Effector CD4-positive, alpha-beta T cell (primary cell): ENCODE data around the gene PCDH7.

ENCODE experiments used
- DNase-seq: peaks from one replicate; pipeline ENCODE4 v3.0.0-alpha.2; 2020

PCDH7 gene

DNA sequence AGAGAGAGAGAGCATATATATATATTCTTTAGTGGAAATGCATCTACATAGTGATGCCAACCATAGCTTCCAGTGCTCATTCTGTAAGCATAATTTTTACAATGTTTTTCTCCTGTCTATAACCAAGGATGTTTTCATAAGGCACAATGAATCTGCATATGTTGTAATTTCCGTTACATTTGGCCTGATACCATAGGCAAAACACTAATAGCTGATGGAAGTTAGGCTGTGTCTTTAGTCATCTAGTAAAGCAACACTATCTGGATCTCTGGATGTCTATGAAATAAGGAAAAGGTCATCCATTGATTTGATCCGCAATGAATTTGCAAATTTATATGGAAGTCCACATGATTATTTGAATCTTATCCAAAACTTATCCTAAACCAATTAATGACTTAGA, 8.1 kb downstream of the PCDH7 start:
- DNase-seq = no peak

DNA sequence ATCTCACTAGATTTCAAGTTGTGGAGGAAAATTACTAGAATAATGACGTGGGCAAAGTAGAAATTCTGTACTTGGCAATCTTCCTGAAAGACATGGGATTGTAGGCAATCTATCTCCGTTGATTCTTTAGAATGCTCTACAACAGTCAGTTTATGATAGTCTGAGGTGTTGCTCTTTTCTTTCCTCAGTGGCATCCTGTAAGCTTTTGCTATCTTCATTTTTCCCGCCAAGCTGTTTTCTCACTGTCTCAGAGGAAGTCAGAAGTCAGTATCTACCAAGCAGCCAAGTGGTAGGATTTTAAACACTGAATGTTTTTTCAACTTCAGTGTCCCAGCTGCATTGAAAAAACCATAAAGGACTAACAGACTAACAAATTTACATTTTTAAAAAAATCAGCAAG, 23.7 kb downstream of the PCDH7 start:
- DNase-seq = no peak

DNA sequence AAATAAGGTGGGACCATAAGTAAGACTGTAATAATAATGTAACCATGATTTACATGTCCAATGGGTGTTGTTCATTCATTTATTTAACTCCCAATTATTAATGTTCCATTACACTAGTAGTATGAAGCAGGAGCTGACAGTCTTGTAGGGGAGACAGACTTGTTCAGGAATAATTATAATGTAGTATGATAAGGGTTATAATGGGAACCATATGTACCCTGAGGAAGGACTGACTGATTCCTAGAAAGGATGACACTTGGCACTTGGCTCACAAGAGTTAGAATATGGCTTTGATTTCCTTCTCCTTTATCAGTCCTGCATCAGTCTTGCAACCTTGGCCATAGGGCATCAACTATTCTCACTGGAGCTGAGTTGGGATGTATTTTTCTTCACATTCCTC, 24.2 kb downstream of the PCDH7 start:
- no peak for DNase-seq

DNA sequence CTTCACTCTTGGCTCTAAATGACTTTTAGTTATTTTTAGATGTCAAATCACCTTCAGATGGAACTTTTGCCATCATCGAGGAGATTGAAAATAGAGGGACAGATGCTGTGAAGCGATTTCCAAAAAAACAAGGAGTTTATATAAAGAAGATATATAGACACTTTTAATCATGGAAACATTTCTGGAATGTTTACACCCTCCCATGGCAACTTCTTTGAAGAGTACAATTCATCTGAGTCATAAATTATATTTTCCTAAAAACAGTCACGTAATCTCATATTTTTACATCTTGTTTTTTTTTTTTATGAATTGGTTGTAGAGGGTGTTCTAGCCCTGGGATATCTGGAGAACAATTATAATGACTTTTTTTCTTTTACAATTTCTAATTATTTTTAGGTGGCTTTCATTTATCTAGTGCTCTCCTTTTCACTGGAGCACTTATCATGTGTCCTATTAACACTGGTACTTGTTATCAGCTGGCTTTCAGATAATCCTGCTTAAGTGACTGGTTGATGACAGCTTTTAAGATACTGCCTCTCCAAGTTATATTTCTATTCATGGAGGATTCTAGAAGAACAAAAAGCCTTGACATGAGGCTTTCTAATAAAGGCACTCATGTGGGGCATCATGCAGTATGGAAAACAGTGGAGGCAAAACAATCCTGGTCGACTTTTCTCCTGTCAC, 24.9 kb downstream of the PCDH7 start:
- no peak for DNase-seq

DNA sequence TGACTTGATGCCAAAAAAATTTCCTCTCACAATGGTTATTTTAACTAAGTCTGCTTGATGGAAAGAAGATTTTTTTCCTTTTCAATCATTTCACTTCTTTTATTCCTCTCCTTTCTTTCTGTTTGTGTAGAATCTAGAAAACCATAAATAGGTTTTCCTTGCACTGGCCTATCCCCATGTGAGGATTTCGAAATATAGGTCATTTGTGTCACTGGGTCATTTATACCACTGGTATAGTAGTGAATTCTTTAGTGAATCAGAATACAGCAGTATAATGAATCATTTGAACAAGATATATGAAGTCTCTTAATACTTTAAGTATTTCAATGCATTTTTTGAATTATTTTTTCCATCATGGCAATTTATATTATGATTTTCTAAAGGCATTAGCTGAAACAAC, 26.6 kb downstream of the PCDH7 start:
- no peak for DNase-seq

DNA sequence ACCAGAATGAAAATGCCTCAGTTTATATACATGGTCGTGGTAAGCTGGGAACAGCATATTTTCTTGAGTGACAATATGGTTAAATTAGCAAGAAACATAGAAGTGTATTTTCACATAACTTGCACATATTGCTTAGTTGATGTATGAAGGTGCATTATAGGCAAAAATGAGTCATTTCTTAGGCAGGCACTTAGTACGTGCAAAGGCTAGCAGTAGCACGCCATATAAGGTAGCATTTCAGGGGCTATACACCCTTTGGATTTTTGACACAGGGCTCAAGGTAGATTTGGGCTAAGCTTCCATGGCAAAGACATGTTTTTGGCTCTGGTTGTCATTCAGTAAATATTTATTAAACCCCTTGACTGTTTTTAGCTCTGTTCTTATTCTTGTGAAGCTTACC, 33.1 kb downstream of the PCDH7 start:
- no peak for DNase-seq

DNA sequence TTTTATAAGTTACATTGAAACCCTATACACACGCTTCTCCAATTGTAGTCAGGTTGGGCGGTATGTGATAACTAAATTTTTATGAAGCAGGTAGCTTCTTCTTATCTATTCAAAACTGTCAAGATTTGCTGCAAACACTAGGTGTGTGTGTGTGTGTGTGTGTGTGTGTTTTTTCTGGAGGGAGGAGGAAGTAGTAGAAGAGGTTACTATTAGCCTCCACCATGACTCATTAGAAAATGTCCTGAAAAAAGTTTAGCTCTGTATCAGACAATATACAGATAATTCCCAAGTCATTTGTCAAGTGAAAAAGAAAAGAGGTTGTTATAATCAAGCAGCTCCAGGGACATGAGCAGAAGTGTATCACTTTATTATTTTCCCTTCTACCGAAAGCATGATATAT, 33.9 kb downstream of the PCDH7 start:
- no peak for DNase-seq

DNA sequence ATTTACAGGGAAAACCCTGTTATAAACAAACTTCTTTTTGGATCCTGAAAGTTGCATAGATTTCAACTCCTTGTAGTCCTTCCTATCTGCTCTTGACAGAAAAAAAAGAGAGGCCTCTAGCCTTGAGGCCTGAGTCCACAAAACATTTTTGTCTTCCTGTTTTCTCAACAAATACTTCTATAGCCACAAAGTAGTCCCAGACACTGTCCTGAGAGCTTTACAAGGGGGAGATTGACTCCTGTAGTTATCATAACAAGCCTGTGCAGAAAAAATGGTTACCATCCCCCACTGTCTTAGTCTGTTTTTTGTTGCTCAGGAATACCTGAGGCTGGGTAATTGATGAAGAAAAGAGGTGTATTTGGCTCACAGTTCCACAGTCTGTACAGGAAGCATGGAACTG, 35.2 kb downstream of the PCDH7 start:
- DNase-seq = no peak

DNA sequence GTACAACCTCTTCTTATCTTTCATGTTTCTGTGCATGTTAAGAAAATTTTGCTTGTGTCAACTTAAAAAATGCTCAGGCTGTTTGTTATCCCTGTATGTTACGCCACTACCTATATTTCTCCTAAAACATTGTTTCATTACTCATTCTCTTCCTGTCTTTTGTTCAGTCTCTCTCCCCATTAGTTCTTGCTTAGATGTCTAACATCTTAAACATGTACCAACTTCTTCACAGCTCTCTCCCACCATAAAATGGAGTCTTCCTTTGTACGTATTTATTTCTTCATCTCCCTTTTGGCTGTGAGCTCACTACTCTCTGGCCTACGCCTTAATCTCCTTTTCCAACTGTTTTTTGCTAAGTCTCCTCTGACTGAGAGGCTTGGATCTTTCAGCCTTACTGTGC, 36.4 kb downstream of the PCDH7 start:
- no peak for DNase-seq

DNA sequence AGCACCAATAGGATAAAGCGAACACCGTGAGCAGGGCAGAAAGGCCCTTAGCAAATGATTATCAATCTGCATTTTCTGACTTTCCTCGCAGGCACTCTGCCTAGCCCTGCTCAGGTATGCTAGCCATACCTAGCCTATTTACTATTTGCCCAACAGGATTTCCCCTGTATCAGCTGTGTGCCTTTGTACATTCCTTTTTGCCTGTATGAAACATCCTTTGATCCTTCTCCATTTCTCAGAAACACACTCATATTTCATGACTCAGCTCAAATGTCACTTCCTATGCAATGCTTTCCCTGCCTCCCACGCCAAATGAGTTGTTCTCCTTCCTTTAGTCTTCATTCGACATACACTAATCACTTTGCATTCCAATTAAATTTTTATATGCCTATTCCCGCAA, 37.2 kb downstream of the PCDH7 start:
- DNase-seq = no peak

DNA sequence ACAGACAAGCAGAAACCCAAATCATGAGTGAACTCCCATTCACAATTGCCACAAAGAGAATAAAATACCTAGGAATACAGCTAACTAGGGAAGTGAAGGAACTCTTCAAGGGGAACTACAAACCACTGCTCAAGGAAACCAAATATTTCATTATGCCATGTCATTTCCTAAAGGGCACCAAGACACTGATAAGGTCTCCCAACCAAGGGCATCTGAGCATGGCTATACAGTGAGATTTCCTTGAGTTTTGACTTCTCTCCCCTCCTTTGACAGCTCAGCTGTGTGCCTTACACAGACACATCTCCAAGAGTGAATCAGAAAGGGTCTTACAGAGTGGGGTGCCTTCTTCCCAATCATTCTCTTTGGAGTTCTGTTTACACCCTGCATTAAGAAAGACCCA, 40.4 kb downstream of the PCDH7 start:
- no peak for DNase-seq

DNA sequence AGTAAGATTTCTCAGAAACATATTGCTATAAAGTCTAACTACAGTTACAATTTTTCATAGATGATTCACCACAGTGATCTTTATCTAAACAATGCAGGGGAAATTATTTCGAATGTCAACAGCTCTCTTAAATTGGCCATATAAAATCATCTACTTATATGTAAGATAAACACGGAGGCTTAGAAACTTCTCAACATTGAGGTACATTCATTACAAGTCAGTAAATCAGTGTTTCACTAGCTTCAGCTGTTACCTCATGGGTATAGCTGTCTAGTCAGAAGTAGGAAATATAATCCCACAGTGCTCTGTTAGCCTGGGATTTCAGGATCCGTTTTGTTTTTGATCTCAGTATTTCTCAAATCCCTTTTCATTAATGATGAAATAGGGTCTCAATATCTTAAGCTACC, 43.2 kb downstream of the PCDH7 start:
- no peak for DNase-seq

DNA sequence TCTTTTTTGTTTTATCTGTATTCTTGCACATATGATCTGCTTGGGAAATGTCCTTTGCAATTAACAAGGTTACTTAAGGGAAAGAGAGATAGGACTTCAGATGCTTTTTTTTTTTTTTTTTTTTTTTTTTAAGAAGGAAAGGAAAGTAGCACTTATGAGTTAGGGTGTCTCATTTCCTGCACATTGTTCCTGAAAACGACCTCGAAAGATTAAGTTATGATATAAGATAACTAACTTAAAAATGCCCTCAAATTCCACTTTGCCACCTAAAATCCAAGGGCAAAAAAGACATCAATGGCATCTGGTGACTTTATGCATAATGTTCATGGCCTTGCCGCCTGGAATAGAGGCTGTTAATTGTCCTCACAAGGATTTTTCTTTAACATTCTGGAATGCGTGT, 44.9 kb downstream of the PCDH7 start:
- DNase-seq = no peak

DNA sequence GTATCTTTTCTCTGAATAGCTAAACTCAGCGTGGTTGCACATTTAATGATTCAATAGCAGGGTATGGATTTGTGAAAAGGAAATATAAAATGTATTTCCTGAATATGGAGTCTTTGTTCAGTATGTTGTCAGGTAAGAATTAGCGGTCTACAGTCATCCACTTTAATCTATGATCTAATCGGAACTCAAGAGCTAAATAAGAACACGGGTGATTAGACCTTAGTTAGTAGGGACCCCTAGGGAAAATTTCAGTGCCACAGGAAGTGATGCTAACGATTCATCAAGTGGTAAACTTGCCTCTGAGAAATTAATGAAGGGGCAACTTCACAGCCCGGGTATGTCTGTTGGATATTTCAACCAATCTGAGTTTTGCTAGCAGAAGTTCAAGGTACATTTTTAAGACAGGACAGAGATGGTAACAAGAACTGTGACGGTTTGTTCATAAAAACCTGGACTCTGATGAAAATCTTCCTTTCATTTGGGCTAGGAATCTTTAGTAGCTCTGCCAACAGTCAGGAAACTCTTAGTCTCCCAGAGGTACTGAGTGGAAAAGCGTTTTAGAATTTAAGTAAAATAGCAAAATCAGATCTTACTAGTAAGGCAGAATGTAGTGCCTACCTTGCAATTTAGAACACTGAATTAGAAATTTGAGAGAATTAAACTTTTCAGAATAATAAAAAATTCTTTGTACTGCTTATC, 47.1 kb downstream of the PCDH7 start:
- no peak for DNase-seq

DNA sequence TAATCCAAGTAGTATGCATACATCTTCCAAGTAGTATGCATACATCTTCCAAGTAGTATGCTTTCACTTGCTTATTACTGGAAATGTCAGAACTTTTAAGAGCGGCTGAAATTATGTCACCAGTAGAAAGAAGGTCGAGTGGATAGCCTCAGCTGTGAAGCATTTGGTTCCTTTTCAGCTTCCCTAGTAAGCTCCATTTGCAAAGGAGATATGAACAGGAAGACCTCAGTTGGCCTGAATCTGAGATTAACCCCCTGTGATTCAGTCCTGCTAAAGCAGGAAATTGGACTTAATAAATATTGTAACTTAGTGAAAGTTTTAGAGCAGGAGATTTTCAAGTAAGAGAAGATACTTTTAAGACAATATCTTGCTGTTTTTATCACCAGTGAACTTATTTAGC, 48.1 kb downstream of the PCDH7 start:
- DNase-seq = no peak

DNA sequence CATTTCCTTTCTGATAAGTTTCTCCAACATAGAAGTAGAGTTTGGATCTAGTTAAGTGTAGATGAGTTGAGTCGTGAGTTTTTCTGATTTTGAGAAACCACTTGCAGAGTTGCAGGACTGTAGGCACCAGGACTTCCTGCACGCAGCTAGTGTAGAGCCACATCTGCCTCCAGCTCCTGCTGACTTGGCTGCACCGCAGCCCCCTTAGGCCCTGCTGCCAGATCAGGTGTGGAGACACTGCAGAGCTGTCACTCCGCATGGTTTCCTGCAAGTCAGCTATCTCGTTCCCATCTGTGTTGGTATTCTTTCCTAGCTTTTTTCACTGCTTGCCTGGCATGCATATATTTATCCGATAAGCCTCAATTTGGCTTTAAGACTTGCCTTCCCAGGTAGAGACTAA, 48.9 kb downstream of the PCDH7 start:
- DNase-seq = no peak

DNA sequence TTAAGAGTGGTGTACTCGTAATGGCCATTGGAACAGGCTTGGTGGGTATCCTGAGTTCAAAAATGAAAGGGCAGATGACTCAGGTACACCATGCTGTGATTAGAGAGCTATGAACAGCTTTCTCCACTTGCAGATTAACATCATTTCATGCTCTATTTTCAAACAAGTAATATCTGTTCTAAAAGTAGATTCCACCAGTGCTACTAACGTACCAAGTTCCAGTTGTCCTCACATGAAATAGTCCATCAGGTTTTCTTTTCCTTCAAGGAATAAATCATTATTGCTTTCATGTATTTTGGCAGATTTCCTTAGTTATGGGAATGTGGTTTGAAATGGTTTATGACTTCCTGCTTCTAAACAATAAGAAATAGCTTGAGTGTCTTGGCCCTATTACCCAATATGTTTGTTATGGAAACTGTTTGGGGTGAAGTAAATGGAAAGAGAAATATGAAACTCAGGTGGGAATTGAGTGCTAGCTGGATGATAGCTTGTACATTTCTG, 49.9 kb downstream of the PCDH7 start:
- DNase-seq = no peak

DNA sequence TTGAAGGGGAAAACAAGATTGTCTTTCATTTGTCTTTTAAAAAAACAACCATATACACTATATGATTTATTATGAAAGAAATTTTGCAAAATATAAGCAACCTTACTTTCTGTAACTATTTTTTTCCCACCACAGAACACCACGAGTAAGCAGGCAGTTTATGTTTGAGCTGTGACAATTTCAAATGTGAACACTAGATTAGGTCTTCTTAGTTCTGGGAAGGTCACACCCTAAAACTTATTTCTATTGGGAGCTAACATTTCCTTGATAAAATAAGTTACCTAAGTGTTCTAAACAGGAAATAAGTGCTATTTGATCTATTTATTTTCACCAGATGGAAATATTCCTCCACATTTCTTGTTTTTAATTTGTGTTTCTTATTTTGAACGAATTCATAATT, 50.6 kb downstream of the PCDH7 start:
- DNase-seq = no peak

DNA sequence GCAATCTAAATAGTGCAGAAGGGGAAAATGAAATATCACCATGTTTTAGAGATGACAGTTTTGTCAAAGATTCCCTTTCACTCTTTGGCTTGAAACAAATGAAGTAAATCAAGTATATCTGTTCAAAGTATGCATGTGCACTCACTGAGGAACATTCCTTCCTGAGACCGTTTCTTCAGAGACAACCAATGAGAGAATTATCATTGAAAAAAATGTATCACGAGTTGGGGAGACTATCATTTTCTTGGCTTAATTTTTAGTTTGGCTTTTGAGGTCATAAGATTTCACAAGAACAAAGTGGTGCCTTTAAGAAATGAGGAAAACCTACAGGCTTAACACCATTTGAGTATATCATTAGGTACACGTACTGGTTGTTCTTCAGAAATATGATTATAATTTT, 56.3 kb downstream of the PCDH7 start:
- DNase-seq = no peak

DNA sequence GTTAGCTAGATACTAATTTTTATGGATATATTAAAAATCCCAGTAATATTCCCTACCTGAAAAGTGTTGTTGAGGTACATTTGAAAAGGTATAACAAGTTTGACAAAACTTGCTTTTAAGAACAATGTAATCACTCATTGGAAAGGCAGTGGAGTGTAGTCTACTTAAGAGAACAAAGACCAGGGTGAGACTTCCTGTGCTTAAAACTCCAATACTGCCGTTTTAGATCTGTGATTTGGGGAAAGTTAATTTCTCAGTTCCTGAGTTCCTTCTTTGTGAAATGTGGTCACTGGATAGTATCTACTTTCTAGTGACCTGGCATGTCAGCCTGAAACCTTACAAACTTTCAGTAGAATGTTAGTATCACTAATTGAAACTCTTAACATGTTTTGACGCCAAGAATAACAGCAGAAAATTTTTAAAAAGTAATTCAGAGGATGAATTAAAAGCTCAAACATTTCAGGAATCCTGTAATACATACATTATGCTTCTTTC, 56.8 kb downstream of the PCDH7 start:
- no peak for DNase-seq
